ENCODE measurements around the gene SLC6A3.

Gene SLC6A3

GRCh38 chr5:1419476-1420210 lies 25.6 kb downstream of the SLC6A3 start:
- DNase-seq, result no peak

DNA sequence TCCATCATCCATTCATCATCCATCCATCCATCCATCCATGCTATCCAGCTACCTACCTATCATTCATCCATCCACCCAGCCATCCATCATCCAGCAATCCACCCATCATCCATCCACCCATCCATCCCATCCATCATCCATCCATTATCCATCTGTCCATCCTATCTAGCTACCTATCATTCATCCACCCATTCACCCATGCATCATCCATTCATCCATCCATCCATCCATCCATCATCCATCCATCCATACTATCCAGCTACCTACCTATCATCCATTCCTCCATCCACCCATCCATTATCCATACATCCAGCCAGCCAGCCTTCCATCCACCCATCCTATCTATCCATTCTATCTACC lies 26.3 kb downstream of the SLC6A3 start:
- DNase-seq, result no peak

DNA sequence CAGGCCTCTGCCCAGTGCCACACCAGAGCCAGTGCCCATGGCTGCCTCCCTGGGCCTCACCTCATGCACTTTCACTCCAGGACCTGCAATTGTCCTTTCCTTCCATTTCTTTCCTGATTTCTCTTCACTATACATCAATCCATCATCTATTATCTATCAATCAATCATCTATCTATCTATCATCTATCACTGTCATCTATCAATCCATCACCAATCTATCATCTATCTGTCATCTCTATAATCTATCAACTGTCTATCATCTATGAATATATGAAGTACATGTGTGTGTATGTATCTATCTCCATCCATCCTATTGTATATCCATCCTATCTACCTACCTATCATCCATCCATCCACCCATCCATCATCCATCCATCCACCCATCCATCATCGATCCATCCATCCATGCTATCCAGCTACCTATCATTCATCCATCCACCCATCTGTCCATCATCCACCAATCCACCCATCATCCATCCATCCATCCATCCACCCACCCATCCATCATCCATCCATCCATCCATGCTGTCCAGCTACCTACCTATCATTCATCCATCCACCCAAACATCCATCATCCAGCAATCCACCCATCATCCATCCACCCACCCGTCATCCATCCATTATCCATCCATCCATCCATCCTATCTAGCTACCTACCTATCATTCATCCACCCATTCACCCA lies 26.9 kb downstream of the SLC6A3 start:
- DNase-seq, result no peak

DNA sequence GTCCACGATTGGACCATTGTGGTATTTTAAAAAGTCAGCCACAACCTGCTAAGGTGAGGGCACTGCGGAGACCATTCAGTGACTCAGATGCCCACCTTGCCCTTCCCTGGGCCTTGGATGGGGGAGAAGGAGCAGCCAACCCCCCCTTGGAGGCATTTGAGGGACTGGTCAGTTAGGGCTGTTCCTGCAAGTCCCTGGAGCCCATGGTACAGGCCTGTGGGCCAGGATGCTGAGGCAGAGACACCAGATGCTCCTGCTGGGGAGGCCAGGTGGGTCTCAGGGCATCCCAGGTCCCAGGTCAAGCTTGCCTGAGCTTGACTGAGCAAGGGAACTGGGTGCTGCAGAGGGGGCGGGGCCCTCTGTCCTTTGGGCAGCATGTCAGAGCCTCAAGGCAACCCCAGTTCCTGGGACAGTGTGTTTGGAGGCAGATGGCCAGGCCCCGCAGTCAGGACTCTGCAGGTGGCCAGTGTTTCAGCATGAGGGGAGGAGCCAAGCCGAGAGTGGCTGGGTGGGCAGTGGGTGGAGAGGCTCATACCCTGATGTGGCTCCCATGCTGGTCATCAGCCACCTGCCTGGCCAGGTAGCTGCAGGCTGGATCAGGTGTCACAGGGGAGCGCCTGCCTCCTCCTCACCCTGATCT lies 27.5 kb downstream of the SLC6A3 start:
- no peak for DNase-seq

DNA sequence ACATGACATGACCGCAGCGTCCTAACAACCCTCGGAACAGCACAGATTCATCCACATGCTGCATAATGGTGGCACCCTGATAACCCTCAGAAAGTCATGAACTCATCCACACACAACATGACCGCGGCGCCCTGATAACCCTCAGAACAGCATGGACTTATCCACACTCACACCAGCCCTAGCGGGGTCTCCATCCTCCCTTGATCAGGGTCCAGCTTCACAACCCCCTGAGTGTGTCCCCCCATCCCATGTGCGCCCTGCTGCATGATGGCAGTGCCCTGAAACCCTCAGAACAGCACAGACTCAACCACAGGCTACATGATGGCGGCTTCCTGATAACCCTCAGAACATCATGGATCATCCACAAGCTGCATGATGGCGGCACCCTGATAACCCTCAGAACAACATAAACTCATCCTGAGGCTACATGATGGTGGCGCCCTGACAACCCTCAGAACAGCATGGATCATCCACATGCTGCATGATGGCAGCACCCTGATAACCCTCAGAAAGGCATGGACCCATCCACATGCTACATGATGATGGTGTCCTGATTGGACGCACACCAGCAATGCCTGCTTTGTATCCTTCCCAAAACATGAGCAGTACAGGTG lies 28.3 kb downstream of the SLC6A3 start:
- no peak for DNase-seq

- DNase-seq, result no peak
Measured at GRCh38 chr5:1415626-1416360, 29.4 kb downstream of the SLC6A3 start.

DNA sequence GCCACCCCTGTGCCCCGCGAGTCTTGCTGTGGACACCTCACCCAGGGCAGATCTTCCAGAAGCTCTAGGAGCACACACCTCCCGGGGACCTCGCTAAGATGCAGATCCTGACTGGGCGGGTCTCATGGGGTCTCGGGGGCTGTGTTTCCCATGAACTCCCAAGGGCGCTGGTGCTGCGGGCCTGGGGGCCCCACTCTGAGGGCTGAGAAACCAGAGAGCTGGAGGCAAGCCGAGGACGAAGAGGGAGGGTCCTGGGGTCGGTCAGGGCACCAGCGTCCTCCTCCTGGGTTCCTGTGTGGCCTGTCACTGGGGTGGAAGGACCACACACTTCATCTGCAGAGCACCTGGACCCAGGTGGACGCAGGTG lies 30.2 kb downstream of the SLC6A3 start:
- DNase-seq, result no peak

GRCh38 chr5:1414311-1415058 lies 30.8 kb downstream of the SLC6A3 start:
- DNase-seq, result no peak

- no peak for DNase-seq
Measured at GRCh38 chr5:1413611-1414241, 31.5 kb downstream of the SLC6A3 start.

DNA sequence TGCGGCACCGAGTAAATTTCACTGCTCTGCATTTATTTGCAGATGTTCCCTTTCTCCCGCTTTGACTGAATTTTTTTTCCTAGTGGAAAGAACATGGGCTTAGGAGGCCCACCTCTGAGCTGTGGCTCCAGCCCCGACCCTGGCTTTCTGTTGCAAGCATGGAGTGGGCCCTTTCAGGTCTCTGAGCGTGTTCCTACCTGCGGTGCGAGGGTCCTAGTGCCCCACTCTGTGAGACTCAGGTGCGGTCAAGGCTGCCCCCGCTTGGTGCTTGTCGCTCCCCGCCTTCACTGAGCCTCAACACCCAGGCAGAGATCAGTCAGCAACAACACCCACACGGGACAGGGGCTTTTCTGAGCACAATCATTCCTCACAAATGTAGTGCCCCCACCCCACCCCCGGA lies 32.0 kb downstream of the SLC6A3 start:
- no peak for DNase-seq

- no peak for DNase-seq
Measured at GRCh38 chr5:1412621-1413020, 32.6 kb downstream of the SLC6A3 start.

DNA sequence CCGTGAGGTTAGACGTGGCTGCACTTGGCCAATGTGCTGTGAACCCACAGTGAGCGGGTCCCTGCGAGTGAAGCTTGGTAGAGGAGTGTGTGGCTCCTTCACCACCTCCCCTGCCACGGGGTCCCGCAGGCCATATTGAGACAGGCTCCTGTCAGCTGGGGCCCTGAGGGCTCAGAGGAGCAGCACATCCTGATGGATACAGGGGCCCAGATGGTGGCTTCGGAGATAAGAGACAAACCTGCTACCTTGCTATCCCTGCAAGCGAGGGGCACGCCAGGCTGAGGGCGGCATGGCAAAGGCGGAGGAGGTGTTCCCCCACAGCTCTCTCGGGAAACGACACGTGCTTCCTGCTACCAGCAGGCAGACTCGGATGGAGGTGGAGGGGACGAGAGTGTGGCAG lies 33.1 kb downstream of the SLC6A3 start:
- DNase-seq, result no peak

DNA sequence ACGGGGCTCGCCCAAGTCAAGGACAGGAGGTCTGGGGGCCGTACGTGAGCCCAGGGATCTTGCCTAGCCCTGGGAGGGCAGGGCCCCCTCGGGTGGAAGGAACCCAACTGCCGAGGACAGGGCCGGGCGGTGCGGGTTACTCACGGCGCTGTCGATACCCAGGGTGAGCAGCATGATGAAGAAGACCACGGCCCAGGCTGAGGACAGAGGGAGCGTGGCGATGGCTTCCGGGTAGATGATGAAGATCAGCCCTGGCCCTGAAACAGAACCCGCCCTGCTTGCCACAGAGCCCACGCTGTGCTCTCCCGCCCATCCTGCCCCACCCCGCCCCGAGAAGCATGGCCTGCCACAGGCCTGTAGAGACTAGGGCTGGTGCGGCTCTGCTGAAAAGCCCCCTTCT lies 34.1 kb downstream of the SLC6A3 start:
- DNase-seq, result no peak

- no peak for DNase-seq
Measured at GRCh38 chr5:1410156-1411014, 34.9 kb downstream of the SLC6A3 start.

- no peak for DNase-seq
Measured at GRCh38 chr5:1409381-1410110, 35.7 kb downstream of the SLC6A3 start.

DNA sequence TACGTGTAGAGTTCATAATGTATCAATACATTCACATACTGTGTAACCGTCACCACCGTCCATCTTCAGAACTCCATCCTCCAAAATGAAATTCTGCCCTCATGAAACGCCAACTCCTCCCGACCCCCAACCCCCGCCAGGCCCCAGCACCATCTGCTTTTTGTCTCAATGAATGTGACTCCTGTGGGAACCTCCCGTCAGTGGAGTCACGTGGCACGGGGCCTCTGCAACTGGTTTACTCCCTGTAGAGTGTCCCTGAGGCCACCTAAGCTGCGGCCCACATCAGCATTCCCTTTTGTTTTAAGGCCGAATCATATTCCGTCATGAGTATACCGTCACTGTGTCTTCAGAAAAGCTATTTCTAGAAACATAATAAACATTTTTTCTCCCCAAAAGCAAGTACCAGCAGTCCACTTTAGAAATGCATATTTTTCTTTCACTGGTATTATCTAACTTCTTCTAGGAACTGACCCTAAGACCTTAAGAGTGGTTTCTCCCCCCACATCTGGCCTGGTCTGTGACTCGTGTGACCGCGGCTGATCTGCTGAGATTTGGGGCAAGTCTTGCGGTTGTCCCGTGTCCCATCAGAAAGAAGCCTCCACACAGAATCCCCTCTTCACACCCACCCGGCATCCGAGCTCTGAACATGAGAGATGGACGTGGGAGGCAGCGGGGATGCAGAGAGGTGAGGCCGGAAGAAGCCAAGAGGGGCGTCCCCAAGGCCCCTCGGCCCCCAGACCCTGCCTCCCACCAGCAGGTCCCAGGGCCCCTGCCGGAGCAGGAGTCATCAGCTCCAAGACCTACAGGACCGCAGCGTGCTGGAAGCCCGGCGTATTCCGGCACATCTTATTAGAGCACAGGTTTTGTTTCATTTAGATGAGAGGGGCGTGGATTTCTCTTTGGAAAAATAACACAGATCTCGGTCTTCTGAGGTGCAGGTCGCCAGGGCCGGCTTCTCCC lies 38.3 kb downstream of the SLC6A3 start:
- no peak for DNase-seq

DNA sequence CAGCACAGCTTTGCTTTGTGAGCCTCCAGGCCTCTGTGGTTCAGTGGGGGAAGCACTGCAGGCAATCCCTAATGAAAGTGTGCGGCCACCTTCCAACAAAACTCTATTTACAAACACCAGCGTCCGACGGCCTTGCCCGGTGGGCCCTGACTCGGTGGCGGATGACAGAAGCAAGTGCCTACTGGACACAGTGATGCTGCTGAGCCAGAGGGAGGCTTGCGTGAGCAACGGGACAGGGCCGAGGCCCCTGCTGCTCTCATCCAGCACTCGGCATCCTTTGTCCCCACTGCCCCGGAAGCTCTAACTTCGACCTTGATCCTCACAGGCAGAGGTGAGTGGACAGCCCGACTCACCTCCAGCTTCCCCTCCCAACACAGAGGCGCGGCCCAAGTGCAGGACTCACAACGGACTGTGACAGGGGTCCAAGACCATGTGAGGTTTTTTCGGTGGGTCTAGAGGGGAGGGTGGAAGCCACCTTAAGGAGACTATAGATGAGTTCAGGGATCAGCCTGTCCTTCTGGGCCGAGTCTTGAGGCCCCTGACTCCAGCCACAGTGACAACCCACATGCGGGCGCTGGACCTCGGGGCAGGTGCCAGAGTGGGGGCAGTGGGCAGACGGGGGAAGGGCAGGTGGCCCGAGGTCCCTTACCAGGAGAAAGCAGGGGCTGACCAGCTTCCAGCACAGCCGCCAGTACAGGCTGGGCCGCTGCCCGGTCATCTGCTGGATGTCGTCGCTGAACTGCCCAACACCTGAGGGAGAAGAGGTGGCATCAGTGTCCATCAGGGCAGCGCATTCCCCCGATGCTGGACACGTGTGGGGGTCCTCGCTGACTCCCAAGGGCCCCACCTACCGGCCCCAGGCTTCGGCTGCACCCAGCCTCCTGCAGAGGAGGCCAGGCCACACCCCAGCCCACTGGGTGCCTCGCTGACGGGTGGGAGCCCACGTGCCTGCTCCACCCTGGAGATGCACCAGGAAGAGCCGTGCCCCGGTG lies 39.4 kb downstream of the SLC6A3 start:
- no peak for DNase-seq

DNA sequence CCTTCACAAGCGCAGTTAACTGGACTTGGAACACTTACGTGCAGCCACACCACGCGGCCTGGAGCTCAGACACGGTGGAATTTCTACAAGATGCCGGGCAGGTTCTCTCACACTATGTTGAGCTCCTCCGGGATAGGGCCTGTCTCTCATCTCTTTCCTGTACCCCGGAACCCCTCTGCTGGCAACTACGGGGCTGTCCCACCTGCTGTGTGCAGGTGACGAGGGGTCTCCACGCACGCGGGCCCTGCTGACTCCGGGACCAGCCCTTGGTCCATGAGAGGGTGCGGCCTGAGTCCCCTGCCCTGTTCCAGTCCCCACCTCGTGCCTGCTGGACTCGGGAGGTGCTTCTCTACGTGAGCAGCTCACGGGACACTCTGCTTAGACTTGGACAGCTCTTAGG lies 40.1 kb downstream of the SLC6A3 start:
- no peak for DNase-seq

Measured in DMS153 (cell line).